SH-SY5Y (cell line): ENCODE data around the gene RRN3.

Source experiments
- GATA2 ChIP-seq: IDR thresholded peaks from 2 replicates; pipeline ENCODE4 v1.6.1; 2011; ENCODE audit warnings: mild to moderate bottlenecking, low read depth, low read length
- GATA3 ChIP-seq: IDR thresholded peaks from 2 replicates; pipeline ENCODE4 v1.6.1; 2011; ENCODE audit warnings: low read depth, mild to moderate bottlenecking, low read length, moderate library complexity

GRCh38 chr16:15035163-15035729 lies 58.8 kb downstream of the RRN3 start:
- no peak for TF ChIP-seq GATA2
- TF ChIP-seq GATA3: no peak
